HG03457 (cell line): Measurements from ENCODE around the gene MSGN1.
A peak's percentile ranks its signal among the peaks of the same experiment; 100 is the strongest.

Experiments used
- ATAC-seq: cut with Tn5 transposase; IDR thresholded peaks from one replicate; pipeline ENCODE4 v1.9.1; 2021; ENCODE audit warnings: moderate number of reproducible peaks; ENCODE audit not compliant: unreplicated experiment

MSGN1 gene

GRCh38 chr2:17845806-17846205 is 29.5 kb downstream of the MSGN1 start:
- no peak for ATAC-seq

GRCh38 chr2:17846676-17847075 is 30.4 kb downstream of the MSGN1 start:
- no peak for ATAC-seq

- no peak for ATAC-seq
Observed at GRCh38 chr2:17847236-17847635, 31.0 kb downstream of the MSGN1 start.

- no peak for ATAC-seq
Observed at GRCh38 chr2:17849275-17849674, 33.0 kb downstream of the MSGN1 start.

- ATAC-seq, result no peak
Observed at GRCh38 chr2:17850151-17850550, 33.9 kb downstream of the MSGN1 start.

GRCh38 chr2:17851731-17852585 is 35.7 kb downstream of the MSGN1 start:
- peak; percentile 78 for ATAC-seq

GRCh38 chr2:17853799-17854198 is 37.5 kb downstream of the MSGN1 start:
- no peak for ATAC-seq

GRCh38 chr2:17857021-17857420 is 40.8 kb downstream of the MSGN1 start:
- ATAC-seq, result no peak

GRCh38 chr2:17858064-17858463 is 41.8 kb downstream of the MSGN1 start:
- no peak for ATAC-seq

GRCh38 chr2:17863539-17863938 is 47.3 kb downstream of the MSGN1 start:
- ATAC-seq, result no peak

- no peak for ATAC-seq
Observed at GRCh38 chr2:17864676-17865075, 48.4 kb downstream of the MSGN1 start.

GRCh38 chr2:17867133-17867532 is 50.9 kb downstream of the MSGN1 start:
- no peak for ATAC-seq
